Measurements from ENCODE around the gene KRTAP1-4.
"Not testable (repeated sequence)": the region's sequence is repeated elsewhere in the genome, so short reads cannot be mapped to it uniquely, and the experiment has no call there.

The KRTAP1-4 gene

GRCh38 chr17:41046735-41047465 is 16.9 kb upstream of the KRTAP1-4 start, which contains the start of gene KRTAP2-1:
Gene KRTAP2-1 (minus strand): TSS chr17:41047316. CDS start chr17:41047267, 49 bp downstream.
- not testable (repeated sequence) for DNase-seq (ENCODE audit: low spot score)

- DNase-seq (ENCODE audit: low spot score), result no peak
These were observed 13.0 kb upstream of the KRTAP1-4 start for GRCh38 chr17:41042953-41043352.

GRCh38 chr17:41040783-41041571 is 11.0 kb upstream of the KRTAP1-4 start, which contains the start of gene KRTAP1-1:
Gene KRTAP1-1 (minus strand): TSS chr17:41041450. CDS start chr17:41041397, 53 bp downstream.
- not testable (repeated sequence) for DNase-seq (ENCODE audit: low spot score)

GRCh38 chr17:41037853-41038350 is 7.9 kb upstream of the KRTAP1-4 start:
- DNase-seq (ENCODE audit: low spot score), result no peak

- not testable (repeated sequence) for DNase-seq (ENCODE audit: low spot score)
These were observed 4.4 kb upstream of the KRTAP1-4 start, which contains the start of gene KRTAP1-3 for GRCh38 chr17:41034346-41034935. Gene KRTAP1-3 (minus strand): TSS chr17:41034874. CDS start chr17:41034821, 53 bp downstream.

GRCh38 chr17:41026715-41027471 is 3.1 kb downstream of the KRTAP1-4 start, which contains the start of gene KRTAP1-5:
Gene KRTAP1-5 (minus strand): TSS chr17:41027208. CDS start chr17:41027155, 53 bp downstream.
- no peak for DNase-seq (ENCODE audit: low spot score)

- DNase-seq (ENCODE audit: low spot score), result no peak
These were observed 5.3 kb downstream of the KRTAP1-4 start for GRCh38 chr17:41024697-41025096.

GRCh38 chr17:41020336-41020735 is 9.7 kb downstream of the KRTAP1-4 start:
- DNase-seq (ENCODE audit: low spot score), result no peak

- no peak for DNase-seq (ENCODE audit: low spot score)
These were observed 10.6 kb downstream of the KRTAP1-4 start for GRCh38 chr17:41019415-41019814.

- DNase-seq (ENCODE audit: low spot score), result no peak
These were observed 11.5 kb downstream of the KRTAP1-4 start for GRCh38 chr17:41018541-41018940.

- DNase-seq (ENCODE audit: low spot score), result no peak
These were observed 13.3 kb downstream of the KRTAP1-4 start for GRCh38 chr17:41016578-41017215.

- no peak for DNase-seq (ENCODE audit: low spot score)
These were observed 14.5 kb downstream of the KRTAP1-4 start for GRCh38 chr17:41015454-41015853.

GRCh38 chr17:41013606-41014005 is 16.4 kb downstream of the KRTAP1-4 start:
- no peak for DNase-seq (ENCODE audit: low spot score)

GRCh38 chr17:41013181-41013580 is 16.8 kb downstream of the KRTAP1-4 start:
- DNase-seq (ENCODE audit: low spot score), result no peak

- no peak for DNase-seq (ENCODE audit: low spot score)
These were observed 17.5 kb downstream of the KRTAP1-4 start for GRCh38 chr17:41012326-41013120.

GRCh38 chr17:41010441-41010840 is 19.6 kb downstream of the KRTAP1-4 start:
- DNase-seq (ENCODE audit: low spot score), result no peak

- no peak for DNase-seq (ENCODE audit: low spot score)
These were observed 20.1 kb downstream of the KRTAP1-4 start for GRCh38 chr17:41009936-41010335.

- DNase-seq (ENCODE audit: low spot score), result no peak
These were observed 20.7 kb downstream of the KRTAP1-4 start for GRCh38 chr17:41009301-41009760.

- DNase-seq (ENCODE audit: low spot score), result no peak
These were observed 21.2 kb downstream of the KRTAP1-4 start, which contains the start of gene KRTAP3-1 for GRCh38 chr17:41008811-41009210. Gene KRTAP3-1 (minus strand): TSS chr17:41009128. CDS start chr17:41009074, 54 bp downstream.

GRCh38 chr17:41004397-41004796 is 25.6 kb downstream of the KRTAP1-4 start:
- DNase-seq (ENCODE audit: low spot score), result no peak

Data from COLO829 (cell line).